Cardiac fibroblast (primary cell): ENCODE measurements around the gene SNCB.

Source experiments
- DNase-seq, 2 donors: peaks; one replicate each; pipeline versions ENCODE4 v3.0.0 to v3.0.0-alpha.2; 2010; ENCODE audit warnings: low read depth in 2 of 2
- H3K4me3 ChIP-seq, 2 donors: replicated peaks in 1 of 2; 1 replicate in 1 of 2; 2 replicates in 1 of 2; pipeline ENCODE4 v1.5.1; 2011; ENCODE audit warnings: low read depth in 2 of 2, low read length in 2 of 2, mild to moderate bottlenecking in 2 of 2, moderate library complexity in 1 of 2
- CTCF ChIP-seq: IDR thresholded peaks from one replicate; pipeline ENCODE4 v1.5.1; 2011; ENCODE audit warnings: low read depth, mild to moderate bottlenecking, low read length, inconsistent platforms

Gene SNCB

GRCh38 chr5:176630681-176631222 lies 418 bp upstream of the SNCB start:
- no peak for TF ChIP-seq CTCF

DNA sequence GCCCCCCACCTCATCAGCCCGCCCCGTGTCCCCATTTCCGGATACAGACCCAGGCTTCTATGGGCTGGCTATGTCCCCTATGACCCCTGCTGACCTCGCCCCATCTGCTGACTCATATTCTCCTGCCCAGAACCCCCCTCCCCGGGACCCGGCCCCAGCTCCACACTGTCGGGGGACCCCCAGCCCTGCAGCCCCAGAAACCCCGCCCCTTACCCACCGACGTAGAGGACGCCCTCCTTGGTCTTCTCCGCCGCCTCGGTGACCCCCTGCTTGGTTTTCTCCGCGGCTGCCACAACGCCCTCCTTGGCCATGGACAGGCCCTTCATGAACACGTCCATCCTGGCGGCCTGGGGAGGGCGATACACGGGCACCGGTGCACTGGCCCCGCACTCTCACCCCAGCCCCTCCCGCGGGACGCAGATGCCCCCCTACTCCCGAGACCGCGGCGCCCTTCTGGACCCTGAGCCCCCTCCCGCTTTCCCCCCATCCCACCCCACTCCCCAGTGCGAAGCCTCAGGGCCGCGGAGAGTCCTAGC lies 949 bp downstream of the SNCB start:
- DNase-seq, result no peak
- no peak for TF ChIP-seq CTCF
- H3K4me3 ChIP-seq, result peak overlapping the region in 1 of 2 donors; percentile 39

More at GRCh38 chr5:176630681-176631222, 418 bp upstream of the SNCB start:
- DNase-seq, result no peak
- peak overlapping the region; percentile 34 to 39 for H3K4me3 ChIP-seq

DNA sequence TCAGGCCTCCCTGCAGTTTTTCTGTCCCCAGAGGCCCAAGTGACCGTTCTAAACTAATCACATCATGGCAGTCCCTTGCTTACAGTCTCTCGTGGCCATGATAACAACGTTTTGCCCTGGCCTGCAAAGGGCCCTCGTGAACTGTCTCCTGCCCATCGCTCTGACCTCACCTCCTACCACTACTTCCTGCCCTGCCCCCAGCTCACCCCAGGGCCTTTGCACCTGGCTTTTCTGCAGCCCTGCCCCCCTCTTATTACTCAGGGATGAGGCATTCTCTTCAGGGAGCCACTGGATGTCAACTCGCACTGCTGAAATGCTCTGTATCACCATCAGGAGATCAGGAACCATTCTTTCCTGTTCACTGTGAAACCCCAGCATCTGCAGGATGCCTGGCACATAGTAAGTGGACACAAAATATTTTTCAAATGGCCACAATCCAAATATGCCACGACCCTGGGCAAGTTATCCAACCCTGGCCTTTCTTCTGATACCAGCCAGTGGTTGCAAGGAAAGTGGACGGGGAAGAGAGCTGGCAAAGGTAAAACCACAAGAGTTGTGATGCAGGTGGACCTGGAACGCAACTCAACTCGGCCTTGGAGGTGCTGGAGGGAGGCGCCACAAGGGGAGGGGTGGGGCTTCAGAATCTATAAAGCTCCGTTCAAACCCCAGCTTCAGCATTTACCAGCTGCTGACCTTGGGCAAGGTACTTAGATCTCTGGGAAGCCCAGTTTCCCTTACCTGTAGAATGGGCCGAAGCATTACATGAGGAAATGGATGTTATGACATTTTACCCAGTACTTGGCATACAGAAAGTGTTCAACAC lies 1.7 kb downstream of the SNCB start:
- no peak overlapping the region for H3K4me3 ChIP-seq
- TF ChIP-seq CTCF, result no peak
- no peak for DNase-seq

DNA sequence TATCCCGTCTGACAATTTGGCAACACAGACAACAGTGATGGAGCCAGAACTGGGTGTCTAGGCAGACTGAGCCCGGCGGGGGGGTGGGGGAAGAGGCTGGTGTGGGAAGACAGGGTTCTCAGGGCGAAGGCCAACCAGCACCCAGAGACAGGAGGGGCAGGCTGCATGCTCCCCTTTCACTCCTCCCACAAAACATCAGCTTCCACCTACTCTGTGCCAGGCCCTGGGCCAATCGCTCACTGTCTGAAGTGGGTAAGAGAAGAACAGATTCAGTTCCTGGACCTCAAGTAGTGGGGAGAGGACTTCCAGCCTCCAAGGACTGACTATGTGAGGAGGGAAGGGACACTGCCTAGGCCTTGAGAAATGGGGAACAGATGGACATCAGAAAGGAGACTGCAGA lies 2.8 kb downstream of the SNCB start:
- TF ChIP-seq CTCF, result no peak
- no peak overlapping the region for H3K4me3 ChIP-seq
- no peak for DNase-seq

DNA sequence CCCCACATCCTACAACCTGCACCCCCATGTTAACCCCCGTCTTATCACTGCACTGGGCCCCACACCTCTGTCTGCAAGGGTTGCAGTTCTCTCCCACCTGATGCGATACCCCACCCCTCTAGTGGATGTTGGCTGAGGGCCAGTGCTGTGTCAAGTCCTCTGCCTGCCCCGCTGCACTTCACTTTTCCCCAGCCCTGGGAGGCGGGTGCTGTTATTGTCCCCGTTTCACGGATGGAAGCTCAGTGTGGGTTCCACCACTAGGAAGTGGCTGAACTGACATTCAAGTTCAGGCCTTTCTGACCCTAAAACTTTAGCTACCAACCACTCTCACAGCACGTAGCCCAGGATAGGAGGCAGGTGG lies 3.5 kb downstream of the SNCB start:
- TF ChIP-seq CTCF, result no peak
- H3K4me3 ChIP-seq, result no peak overlapping the region
- no peak for DNase-seq

DNA sequence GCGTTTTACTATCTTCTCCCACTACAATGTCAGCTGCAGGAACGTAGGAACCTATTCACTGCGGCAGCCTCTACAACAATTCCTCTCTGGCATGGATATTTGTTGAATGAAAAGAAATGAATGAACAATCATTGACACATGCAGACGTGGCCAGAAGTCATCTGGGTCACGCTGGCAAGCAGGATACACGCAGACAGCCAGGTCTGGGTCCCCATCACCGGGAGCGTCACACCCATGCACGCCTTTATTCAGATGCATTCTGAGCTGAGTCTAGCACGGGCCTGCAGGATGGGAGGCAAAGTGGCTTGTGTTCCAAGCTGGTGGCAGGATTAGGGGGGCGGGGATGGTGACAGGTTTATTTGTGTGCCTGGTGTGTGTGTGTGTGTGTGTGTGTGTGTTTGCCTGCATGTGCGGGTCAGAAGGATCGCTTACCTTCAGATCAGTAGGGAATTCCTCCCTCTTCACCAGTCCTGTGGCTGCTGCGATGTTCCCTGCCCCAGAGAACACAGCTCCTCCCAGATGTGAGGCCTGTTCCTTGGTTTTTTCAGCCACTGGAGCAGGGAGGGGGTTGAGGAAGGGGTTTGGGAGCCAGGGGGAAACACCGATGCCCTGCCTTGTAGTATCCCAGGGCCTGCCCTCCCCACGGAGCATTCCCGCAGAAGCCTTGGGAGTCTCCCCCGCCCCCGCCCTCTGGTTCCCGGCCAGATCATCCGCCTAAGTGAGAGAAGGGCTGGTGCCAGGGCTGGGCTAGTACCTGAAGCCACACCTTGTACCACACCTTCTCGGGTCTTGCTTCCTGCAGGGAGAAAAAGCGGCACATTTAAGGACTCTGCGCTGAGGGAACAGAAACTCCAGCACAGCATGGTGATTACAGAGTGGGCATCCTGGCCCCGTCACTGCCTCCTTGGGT lies 4.1 kb downstream of the SNCB start:
- TF ChIP-seq CTCF, result no peak
- no peak for DNase-seq
- H3K4me3 ChIP-seq, result no peak overlapping the region
